ENCODE measurements around the gene MEAF6. TPM values are rescaled to one million over a fixed set of nuclear protein-coding genes. Genes with fewer than 3 reads are reported as not detected.

The MEAF6 gene
- total RNA-seq, 1 donor from 2014 or later = 12.3 TPM

GRCh38 chr1:37442644-37443043 is 71.9 kb downstream of the MEAF6 start:
- Histone ChIP-seq H3K27ac (no peak overlapping the region), H3K36me3 (no peaks in the 10 kb centered on the region), H3K27me3 (no peaks in the 10 kb centered on the region)

More at GRCh38 chr1:37442644-37443043, 71.9 kb downstream of the MEAF6 start:
- H3K4me1 ChIP-seq = no peaks in the 10 kb centered on the region
- intact Hi-C loops (cut with DNase I) = no loop called here
- no peaks in the 10 kb centered on the region for H3K9me3 ChIP-seq
- TF ChIP-seq, protein P1, sequence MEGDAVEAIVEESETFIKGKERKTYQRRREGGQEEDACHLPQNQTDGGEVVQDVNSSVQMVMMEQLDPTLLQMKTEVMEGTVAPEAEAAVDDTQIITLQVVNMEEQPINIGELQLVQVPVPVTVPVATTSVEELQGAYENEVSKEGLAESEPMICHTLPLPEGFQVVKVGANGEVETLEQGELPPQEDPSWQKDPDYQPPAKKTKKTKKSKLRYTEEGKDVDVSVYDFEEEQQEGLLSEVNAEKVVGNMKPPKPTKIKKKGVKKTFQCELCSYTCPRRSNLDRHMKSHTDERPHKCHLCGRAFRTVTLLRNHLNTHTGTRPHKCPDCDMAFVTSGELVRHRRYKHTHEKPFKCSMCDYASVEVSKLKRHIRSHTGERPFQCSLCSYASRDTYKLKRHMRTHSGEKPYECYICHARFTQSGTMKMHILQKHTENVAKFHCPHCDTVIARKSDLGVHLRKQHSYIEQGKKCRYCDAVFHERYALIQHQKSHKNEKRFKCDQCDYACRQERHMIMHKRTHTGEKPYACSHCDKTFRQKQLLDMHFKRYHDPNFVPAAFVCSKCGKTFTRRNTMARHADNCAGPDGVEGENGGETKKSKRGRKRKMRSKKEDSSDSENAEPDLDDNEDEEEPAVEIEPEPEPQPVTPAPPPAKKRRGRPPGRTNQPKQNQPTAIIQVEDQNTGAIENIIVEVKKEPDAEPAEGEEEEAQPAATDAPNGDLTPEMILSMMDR (IDR thresholded peaks at IDR 0.05) = no peak
- no peak overlapping the region for H3K4me3 ChIP-seq
- DNase-seq (ENCODE audit: low spot score in 2 of 2) = no peak

Other genes with a start within 250 kb of the MEAF6 start
- 12.8 TPM for gene ZC3H12A, start 40.2 kb downstream of the MEAF6 start, total RNA-seq
- gene SNIP1, start 39.5 kb upstream of the MEAF6 start, total RNA-seq = 14.4 TPM
- 2.2 TPM for gene DNALI1, start 42.2 kb upstream of the MEAF6 start, total RNA-seq
- gene GNL2, start 81.2 kb upstream of the MEAF6 start, total RNA-seq = 17.0 TPM
- gene RSPO1, start 120.1 kb upstream of the MEAF6 start, total RNA-seq = not detected
- gene CDCA8, start 177.8 kb upstream of the MEAF6 start, total RNA-seq = 0.75 TPM